Osteocyte (in vitro differentiated cells): Measurements from ENCODE around the gene COQ7. TPM values are rescaled to one million over a fixed set of nuclear protein-coding genes. Genes with fewer than 3 reads are reported as not detected.

Experiments
- DNase-seq: peaks from one replicate; pipeline ENCODE4 v3.0.0; 2021; ENCODE audit warnings: mixed read lengths; ENCODE audit not compliant: unreplicated experiment; ENCODE audit errors: extremely low spot score
- H3K27ac Mint-ChIP-seq: one replicate; pipeline ENCODE4 v1.8.0; 2021; ENCODE audit warnings: mild to moderate bottlenecking, mixed read lengths; ENCODE audit not compliant: unreplicated experiment
- H3K27me3 Mint-ChIP-seq: one replicate; pipeline ENCODE4 v1.8.0; 2021; ENCODE audit warnings: mixed read lengths; ENCODE audit not compliant: unreplicated experiment
- H3K36me3 Mint-ChIP-seq: one replicate; pipeline ENCODE4 v1.8.0; 2021; ENCODE audit warnings: mixed read lengths; ENCODE audit not compliant: unreplicated experiment
- H3K4me1 Mint-ChIP-seq: one replicate; pipeline ENCODE4 v1.8.0; 2021; ENCODE audit warnings: mixed read lengths; ENCODE audit not compliant: unreplicated experiment
- H3K4me3 Mint-ChIP-seq: one replicate; pipeline ENCODE4 v1.8.0; 2021; ENCODE audit warnings: mild to moderate bottlenecking, moderate library complexity, mixed read lengths; ENCODE audit not compliant: unreplicated experiment
- H3K9me3 Mint-ChIP-seq: one replicate; pipeline ENCODE4 v1.8.0; 2021; ENCODE audit warnings: mixed read lengths; ENCODE audit not compliant: unreplicated experiment
- CTCF ChIP-seq: fragments of 200-600 bp; sonication (generic); IDR thresholded peaks from 2 replicates; pipeline ENCODE4 v1.5.0; 2021; ENCODE audit warnings: antibody characterized with exemption, mild to moderate bottlenecking, moderate library complexity
- total RNA-seq: library from RNA; stranded (reverse); gene quantifications from 2 replicates; pipeline ENCODE4 v1.2.1, GENCODE V29; 2021

COQ7 gene
- total RNA-seq, 1 donor from 2014 or later = 31.6 TPM

GRCh38 chr16:19031738-19032137 is 35.7 kb upstream of the COQ7 start:
- Mint-ChIP-seq H3K4me3 (no peak overlapping the region), H3K36me3 (peaks cover 1% of the 10 kb centered on the region), H3K27ac (no peak overlapping the region), H3K4me1 (no peaks in the 10 kb centered on the region), H3K27me3 (no peaks in the 10 kb centered on the region), H3K9me3 (no peaks in the 10 kb centered on the region)
- no peak for DNase-seq
- TF ChIP-seq CTCF = no peak

- no peak for TF ChIP-seq CTCF
- Mint-ChIP-seq H3K9me3 (no peaks in the 10 kb centered on the region), H3K27ac (no peak overlapping the region), H3K4me1 (no peaks in the 10 kb centered on the region), H3K36me3 (peaks cover 1% of the 10 kb centered on the region), H3K4me3 (no peak overlapping the region), H3K27me3 (no peaks in the 10 kb centered on the region)
- DNase-seq = no peak
Observed at GRCh38 chr16:19033761-19034160, 33.7 kb upstream of the COQ7 start.

- Mint-ChIP-seq H3K36me3 (peaks cover 3% of the 10 kb centered on the region), H3K4me1 (no peaks in the 10 kb centered on the region), H3K4me3 (no peak overlapping the region), H3K9me3 (no peaks in the 10 kb centered on the region), H3K27ac (no peak overlapping the region), H3K27me3 (no peaks in the 10 kb centered on the region)
- no peak for TF ChIP-seq CTCF
- DNase-seq = no peak
Observed at GRCh38 chr16:19040400-19040799, 27.0 kb upstream of the COQ7 start.

- H3K9me3 Mint-ChIP-seq = no peaks in the 10 kb centered on the region
- no peaks in the 10 kb centered on the region for H3K4me1 Mint-ChIP-seq
- no peak overlapping the region for H3K4me3 Mint-ChIP-seq
- no peaks in the 10 kb centered on the region for H3K27me3 Mint-ChIP-seq
- TF ChIP-seq CTCF = no peak
- no peak overlapping the region for H3K27ac Mint-ChIP-seq
- no peak for DNase-seq
- H3K36me3 Mint-ChIP-seq = peaks cover 2% of the 10 kb centered on the region
Observed at GRCh38 chr16:19044769-19045168, 22.6 kb upstream of the COQ7 start.

GRCh38 chr16:19046062-19046461 is 21.4 kb upstream of the COQ7 start:
- Mint-ChIP-seq H3K27ac (no peak overlapping the region), H3K4me1 (no peaks in the 10 kb centered on the region), H3K27me3 (no peaks in the 10 kb centered on the region), H3K9me3 (no peaks in the 10 kb centered on the region), H3K36me3 (peaks cover 2% of the 10 kb centered on the region), H3K4me3 (no peak overlapping the region)
- no peak for TF ChIP-seq CTCF
- DNase-seq = no peak
